NCI-H526 (cell line): ENCODE data around the gene SPACA7.
A peak's percentile ranks its signal among the peaks of the same experiment; 100 is the strongest.
"Not testable (repeated sequence)": the region's sequence is repeated elsewhere in the genome, so short reads cannot be mapped to it uniquely, and the experiment has no call there.

Experiments
- DNase-seq, 2 experiments: peaks; one replicate each; lab custom pipeline; 2025; lab: John Stamatoyannopoulos, UW

Gene SPACA7

GRCh38 chr13:112424098-112424497 lies 47.9 kb downstream of the SPACA7 start:
- no peak for DNase-seq

GRCh38 chr13:112428704-112429103 lies 52.5 kb downstream of the SPACA7 start:
- no peak for DNase-seq

GRCh38 chr13:112431734-112432133 lies 55.6 kb downstream of the SPACA7 start:
- no peak for DNase-seq

- DNase-seq: not testable (repeated sequence)
Observed at GRCh38 chr13:112432734-112433133, 56.6 kb downstream of the SPACA7 start.

GRCh38 chr13:112433517-112433916 lies 57.4 kb downstream of the SPACA7 start:
- DNase-seq: not testable (repeated sequence)

- no peak for DNase-seq
Observed at GRCh38 chr13:112434032-112434431, 57.9 kb downstream of the SPACA7 start.

- DNase-seq: no peak
Observed at GRCh38 chr13:112434937-112435523, 58.9 kb downstream of the SPACA7 start.

- DNase-seq: no peak
Observed at GRCh38 chr13:112435973-112436372, 59.8 kb downstream of the SPACA7 start.

GRCh38 chr13:112438094-112438493 lies 61.9 kb downstream of the SPACA7 start:
- no peak for DNase-seq

- DNase-seq: no peak
Observed at GRCh38 chr13:112438515-112438914, 62.4 kb downstream of the SPACA7 start.

- DNase-seq: no peak
Observed at GRCh38 chr13:112441226-112441625, 65.1 kb downstream of the SPACA7 start.

GRCh38 chr13:112441779-112442310 lies 65.7 kb downstream of the SPACA7 start:
- DNase-seq: no peak

GRCh38 chr13:112442483-112443090 lies 66.4 kb downstream of the SPACA7 start:
- DNase-seq: peak in 1 of 2 experiments; percentile 65

- peak; percentile 46 to 77 for DNase-seq
Observed at GRCh38 chr13:112443191-112443994, 67.2 kb downstream of the SPACA7 start.

- peak; percentile 62 to 94 for DNase-seq
Observed at GRCh38 chr13:112443995-112444311, 67.8 kb downstream of the SPACA7 start.

- no peak for DNase-seq
Observed at GRCh38 chr13:112444416-112445399, 68.6 kb downstream of the SPACA7 start.

- DNase-seq: no peak
Observed at GRCh38 chr13:112445411-112446271, 69.5 kb downstream of the SPACA7 start.

GRCh38 chr13:112446347-112446861 lies 70.2 kb downstream of the SPACA7 start:
- DNase-seq: no peak

GRCh38 chr13:112446867-112447266 lies 70.7 kb downstream of the SPACA7 start:
- no peak for DNase-seq

- no peak for DNase-seq
Observed at GRCh38 chr13:112447306-112447705, 71.2 kb downstream of the SPACA7 start.
